Stimulated activated CD4-positive, alpha-beta T cell treated with anti-CD3 and anti-CD28 coated beads, Interleukin-4, amount 100 ng/mL, for 48 hours (primary cell): ENCODE results near the gene MAP2K2.

Source experiments
- DNase-seq, 2 donors: peaks; one replicate each; pipeline ENCODE4 v3.0.0-alpha.2; 2020; ENCODE audit warnings: low read depth in 2 of 2

The MAP2K2 gene

DNA sequence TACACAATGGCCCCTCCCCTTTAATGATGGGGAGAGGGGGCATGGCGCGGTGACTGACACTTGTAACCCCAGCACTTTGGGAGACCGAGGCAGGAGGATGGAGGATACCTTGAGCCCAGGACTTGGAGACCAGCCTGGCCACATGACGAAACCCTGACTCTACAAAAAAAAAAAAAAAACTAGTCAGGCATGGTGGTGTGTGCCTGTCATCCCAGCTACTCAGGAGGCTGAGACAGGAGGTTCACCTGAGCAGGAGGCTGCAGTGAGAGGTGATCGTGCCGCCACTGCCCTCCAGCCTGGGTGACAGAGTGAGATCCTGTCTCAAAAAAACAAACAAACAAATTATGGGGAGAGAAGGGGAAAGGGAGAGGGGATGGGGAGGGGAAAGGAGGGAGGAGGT lies 43.4 kb downstream of the MAP2K2 start:
- DNase-seq: no peak

DNA sequence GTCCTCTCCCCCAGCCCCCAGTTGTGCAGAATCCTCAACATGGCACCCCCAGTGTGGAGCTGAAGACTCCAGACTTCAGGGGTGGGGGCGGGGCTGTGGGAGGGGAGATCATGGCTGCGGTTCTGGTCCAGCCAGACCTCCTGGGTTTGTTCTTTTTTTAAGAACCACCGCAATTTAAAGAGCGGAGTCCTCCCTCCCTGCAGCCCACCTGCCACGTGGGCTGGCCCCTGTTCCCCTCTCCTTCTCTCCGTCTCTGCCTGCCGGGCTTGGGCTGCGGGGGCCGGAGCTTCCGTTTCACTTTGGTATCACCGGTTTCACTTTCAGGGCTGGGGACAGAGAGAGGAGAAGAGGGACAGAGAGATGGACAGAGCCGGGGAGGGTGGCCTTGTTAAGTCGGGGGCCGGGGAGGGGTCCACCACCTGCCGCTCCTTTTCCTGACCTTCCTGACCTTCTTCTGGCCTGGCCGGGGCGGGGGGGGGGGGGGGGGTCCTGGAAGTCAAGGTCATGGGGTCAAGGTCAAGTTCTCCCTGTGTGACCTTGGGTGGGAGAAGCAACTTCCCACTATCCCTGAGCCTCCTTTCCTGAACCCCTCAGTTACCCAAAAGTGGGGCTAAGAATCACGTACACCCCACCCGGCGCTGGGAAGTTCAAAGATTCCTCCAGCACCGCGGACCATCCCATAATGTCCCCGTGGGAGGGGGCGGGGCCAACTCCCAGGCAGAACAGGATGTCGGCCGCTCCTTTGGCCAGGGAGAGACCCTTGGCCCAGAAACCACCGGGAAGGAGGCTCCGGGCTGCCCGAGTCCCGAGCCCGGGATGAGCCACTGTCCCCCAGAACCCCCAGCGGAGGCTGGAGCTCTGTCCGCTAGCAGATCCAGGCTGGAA lies 45.9 kb downstream of the MAP2K2 start:
- no peak for DNase-seq

DNA sequence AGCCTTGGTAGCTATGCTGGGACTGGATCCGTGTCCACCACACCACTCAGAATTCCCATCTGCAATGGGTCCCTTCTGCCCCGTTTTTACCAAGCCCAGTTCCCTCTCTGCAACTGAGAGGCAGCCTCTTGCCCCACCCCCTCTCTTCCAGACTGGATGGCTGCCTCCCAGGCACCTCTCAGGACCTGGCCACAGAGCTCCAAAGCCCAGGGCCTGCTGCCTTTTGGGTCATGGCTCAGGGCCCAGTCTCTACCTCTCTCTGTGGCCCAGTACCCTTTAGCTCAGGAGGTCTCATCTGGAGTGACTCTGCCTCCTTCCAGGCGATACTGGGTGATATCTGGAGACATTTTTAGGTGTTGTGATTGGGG lies 46.9 kb downstream of the MAP2K2 start:
- DNase-seq: no peak

DNA sequence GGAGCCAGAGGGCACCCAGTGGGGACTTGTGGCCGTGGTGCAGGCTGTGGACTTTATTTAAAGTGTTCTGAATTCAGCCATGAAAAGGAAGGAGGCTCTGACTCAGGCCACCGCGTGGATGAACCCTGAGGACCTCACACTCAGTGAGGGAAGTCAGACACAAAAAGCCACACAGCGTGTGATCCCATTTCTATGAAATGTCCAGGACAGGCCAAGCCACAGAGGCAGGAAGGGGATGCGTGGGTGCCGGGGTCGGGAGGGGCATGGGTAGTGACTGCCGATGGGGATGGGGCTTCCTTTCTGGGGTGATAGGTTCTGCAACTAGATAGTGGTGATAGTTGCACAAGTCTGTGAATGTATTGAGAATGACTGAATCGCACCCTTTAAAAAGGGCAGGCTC lies 48.5 kb downstream of the MAP2K2 start:
- no peak for DNase-seq

DNA sequence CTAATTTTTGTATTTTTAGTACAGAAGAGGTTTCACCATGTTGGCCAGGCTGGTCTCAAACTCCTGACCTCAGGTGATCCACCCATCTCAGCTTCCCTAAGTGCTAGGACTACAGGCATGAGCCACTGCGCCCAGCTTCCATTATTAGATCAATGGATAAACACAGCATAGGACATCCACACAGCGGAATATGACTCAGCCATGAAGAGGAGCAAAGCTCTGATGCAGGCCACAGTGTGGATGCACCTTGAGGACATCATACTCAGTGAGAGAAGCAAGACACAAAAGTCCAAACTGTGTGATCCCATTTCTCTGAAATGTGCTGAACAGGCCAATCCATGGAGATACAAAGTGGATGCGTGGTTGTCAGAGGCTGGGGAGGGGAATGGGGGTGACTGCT lies 52.3 kb downstream of the MAP2K2 start:
- DNase-seq: no peak

DNA sequence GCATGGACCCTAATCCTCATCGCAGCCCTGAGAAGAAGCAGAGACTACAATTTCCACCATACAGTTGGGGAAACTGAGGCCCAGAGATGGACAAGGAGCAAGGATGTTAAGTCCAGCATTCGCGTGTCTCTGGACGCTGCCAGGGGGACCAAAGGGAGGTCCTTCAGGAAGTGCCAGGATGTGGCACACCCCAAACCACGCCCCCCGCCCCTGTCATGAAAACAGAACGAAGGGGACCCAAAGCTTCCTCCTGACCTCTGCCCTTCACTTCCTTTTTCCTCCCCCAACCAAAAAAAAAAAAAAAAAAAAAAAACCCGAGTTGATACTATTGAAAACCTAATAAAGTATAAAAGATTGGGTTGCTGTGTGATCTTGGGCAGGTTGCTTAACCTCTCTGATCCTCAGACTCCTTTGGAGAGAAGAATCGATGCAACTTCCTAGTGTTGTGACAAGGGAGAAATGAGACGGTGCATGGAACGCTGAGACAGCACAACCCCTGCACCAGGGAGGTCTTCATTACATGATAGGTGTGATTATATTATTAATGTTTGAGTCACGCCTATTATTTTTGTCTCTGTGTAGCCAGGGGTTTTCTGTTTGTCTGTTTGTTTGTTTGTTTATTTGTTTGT lies 54.5 kb downstream of the MAP2K2 start:
- DNase-seq: no peak

DNA sequence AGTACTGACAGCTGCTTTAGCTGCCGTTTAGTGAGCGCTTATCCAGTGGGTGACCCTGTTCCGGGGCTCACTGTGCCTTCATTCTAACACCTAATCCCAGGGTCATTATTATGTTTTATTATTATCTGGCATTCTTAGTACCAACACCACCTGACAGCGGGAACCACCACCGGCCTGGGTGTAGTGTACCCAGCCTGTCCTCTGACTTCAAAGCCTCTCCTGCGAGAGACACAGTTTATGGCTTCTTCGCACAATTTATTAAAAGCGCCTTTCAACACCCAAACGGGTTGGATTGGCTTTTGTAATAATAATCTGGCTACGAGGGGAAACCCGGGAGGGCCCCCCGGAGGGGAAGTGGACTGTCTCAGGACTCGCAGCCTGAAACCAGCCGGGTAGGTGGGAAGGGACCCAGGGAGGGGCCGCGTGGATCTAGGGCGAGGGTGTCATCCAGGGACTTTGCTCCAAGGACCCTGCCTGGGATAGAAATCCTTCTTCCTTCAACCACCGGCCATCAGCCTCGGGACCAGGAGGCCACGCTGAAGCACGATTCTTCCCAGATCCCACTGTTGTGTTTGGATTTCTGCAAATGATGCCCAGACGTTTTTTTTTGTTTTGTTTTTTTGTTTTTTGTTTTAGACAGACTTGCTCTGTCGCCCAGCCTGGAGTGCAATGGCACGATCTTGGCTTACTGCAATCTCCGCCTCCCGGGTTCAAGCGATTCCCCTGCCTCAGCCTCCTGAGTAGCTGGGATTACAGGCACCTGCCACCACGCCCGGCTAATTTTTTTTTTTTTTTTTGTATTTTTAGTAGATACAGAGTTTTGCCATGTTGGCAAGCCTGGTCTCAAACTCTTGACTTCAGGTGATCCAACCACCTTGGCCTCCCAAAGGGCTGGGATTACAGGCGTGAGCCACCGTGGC lies 55.6 kb downstream of the MAP2K2 start:
- no peak for DNase-seq

DNA sequence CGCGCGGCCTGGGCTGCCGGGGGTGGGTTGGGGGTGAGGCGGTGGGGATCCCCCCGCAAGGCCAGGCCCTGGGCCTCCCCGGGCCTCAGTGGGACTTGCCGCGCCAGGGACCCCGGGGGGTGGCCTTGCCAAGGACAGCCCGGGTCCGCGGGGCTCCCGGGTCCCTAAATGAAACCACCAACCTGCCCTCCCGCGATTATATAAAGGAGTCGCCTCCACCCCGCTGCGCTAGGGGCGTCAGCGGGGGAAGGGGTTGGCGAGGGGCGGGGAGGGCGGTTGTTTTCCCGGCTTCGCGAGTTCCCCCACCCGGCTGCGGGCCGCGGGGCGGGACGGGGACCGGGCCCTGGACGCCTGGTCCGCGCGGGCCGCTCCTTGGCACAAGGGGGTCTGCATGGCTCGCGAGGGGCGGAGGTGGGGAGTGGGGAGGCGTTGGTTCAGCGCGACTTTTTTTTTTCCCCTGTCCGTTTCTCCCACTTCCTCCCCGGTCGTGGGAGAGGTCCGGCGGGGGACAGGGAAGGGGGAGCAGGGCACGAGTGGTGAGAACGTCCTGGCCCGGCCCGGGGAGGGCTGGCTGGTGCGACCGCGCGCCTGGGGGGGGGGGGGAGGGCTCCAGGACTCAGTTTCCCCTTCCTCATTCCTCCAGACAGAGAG lies 56.4 kb downstream of the MAP2K2 start:
- no peak for DNase-seq

DNA sequence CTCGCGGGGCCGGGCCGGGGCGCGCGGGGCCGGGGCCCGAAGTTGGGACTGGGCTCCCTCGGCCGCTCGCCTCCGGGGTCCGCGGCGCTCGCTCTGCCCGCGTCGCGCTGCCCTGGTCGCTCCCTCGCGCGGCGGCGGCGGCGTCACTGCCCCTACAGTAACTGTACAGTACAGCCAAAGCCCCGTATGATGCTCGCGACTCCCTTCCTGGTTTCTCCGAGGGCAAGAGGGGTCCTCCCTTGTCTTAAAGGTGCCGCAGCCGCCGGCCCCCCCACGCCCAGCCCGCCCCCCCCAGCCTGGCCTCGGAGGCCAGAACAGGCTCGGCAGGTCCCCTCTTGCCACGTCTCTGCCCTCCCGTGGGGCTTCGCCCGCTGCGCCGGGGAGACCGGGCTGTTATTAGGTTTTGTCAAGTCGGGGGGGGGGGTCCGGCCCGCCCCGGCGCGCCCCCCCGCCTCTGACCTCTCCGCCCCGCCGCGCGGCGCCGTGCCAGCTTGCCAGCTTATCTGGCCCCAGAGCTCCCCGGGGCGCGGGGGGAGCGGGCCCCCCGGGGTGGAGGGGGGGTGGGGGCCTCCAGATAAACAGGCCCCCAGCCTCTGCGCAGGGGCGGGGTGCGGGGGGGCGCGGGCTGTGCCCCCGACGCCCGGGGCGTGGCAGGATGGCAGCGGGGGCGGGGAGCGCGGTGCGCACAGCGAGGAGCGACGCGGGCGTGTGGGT lies 57.1 kb downstream of the MAP2K2 start, which contains the start of gene ZBTB7A:
ZBTB7A (minus strand) TSS at position 218 of the 714 bp plus-strand sequence. CDS start 11,667 bp downstream, outside the sequence.
- peak; percentile 61 to 65 for DNase-seq

DNA sequence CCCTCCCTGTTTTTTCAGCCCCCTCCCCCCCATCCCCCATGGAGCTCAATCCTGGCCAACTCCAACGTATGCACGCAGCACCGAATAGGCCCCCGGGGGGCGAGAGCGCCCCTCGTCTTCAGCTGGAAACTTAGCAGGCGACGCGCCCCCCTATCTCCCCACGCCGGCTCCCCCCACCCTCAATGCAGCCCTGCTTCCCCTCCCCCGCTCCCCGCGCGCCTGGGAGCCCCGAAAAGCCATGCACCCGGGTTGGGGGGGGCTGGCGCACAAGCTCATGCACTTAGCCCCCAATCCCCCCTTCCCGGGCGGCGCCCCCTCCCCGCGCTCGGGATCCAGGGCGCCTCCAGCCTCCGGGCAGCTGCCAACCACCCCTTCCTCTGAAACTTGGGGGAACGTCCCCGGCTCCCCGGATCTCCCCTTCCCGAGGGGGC lies 57.7 kb downstream of the MAP2K2 start:
- DNase-seq: no peak

DNA sequence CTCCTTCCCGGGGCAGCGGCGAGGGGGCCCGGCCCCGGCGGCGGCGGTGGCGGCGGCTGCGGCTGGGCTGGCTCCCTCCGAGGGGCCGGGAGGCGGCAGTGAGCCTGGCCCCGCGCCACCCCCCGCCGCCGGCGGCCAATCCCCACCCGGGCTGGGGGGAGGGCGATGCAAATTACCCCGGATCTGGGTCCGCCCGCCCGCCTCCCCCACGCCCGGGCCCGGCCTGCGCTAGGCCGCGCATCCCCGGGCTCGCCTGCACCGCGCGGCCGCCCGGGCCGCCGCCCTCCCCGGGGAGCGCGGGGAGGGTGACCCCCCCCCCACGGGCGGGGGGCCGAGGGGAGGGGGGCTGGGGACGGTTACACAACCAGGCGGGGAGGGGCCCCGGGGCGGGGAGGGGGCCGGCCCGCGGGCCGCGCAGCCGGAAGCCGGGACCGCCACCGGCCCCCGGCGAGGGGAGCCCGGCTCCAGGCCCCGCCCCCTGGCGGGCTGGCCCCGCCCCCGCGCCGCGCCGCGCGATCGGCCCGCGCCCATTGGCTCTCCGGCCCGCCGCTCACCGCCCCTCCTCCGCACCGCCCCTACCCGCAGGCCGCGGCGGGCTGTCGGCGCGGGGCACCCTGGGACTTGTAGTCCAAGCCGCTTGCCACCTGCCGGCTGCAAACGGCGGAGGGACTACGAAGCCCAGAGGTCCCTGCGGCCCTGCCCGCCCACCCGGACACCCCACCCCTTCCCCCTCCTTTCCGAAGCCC lies 58.3 kb downstream of the MAP2K2 start:
- DNase-seq: peak; percentile 94 to 95

DNA sequence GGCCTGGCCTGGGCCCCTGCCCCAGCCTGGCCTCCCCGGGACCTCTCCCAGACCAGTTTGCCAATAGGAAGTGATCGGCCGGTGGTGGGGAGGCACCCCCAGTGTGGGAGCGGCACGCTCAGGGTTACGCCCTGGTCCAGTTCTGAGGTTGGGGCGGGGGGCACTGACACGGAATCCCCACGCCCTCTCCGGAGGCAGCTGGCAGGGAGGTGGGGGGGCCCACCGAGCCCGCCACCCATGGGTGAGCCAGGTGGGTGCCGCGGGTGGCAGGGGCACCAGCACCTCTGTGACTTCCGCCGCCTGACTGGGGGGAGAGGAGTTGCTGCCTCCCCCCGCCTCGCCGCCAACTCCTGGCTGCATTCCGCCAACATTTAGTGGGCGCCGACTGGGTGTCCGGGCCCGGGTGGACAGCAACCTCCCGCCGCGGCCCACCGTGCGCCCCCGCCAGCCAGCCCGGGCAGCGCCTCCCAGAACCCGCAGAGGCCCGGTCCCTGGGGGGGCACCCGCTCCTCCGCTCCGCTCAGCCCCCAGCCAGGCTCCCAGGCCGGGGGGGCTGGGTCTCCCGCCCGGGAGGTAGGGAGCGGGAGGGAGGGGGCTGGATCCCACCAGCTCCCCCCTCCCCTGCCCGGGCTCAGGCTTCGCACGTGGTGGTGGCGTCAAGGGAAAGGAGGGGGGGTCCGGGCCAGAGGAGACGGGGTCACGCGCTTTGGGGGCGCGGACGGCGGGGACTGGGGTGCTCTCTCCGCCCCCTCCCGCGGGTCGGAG lies 59.2 kb downstream of the MAP2K2 start:
- no peak for DNase-seq

DNA sequence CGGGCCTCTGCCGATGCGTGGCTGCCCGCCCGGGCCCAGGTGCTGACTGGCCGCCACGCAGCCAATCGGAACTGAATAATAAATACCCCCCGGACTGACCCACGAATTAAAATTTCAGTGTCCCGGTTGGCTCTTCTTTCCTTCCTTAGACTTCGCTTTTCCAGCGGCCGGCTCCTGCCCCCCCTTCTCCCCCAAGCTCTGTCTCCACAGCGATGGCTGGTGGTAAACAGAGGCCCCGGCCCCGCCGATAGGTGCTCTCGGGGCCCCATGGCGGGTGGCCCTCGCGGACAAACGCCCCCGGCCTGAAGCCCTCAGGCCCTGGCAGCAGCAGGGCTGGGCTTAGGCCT lies 59.8 kb downstream of the MAP2K2 start:
- DNase-seq: no peak

DNA sequence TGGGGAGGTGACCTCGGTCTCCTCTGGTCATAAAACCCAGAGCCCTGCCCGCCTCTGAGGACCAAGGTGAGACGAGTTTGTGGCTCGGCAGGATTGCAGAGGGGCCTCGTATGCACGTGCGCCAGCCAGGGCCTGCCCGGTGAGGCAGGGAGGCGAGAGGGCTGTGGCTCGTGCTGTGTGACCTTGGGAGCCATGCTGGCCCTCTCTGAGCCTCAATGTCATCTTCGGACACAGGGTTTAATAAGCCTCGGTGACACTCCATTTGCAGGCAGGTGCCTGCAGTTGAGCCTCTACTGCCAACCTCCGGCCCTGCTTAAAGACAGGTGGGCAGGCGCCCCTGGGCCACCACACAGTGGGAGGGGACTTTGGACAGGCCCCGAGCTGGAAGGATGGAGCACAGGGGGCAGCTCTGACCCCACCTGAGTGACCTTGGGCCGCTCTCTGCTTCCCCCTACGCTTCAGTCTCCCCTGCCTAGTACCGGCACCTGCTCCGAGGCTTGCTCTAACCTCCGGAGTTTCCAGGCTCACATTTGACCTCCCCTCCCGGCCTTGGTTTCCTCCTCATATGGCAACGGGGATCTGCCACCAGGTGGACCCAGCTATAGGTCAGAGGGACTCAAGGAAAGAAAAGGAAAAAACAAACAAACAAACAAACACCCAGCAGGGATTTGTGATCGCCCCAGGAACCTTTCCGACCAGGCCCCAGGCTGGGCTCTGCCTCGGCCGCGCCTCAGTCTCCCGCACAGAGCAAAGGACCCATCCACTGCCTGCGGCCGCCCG lies 60.4 kb downstream of the MAP2K2 start:
- no peak for DNase-seq

DNA sequence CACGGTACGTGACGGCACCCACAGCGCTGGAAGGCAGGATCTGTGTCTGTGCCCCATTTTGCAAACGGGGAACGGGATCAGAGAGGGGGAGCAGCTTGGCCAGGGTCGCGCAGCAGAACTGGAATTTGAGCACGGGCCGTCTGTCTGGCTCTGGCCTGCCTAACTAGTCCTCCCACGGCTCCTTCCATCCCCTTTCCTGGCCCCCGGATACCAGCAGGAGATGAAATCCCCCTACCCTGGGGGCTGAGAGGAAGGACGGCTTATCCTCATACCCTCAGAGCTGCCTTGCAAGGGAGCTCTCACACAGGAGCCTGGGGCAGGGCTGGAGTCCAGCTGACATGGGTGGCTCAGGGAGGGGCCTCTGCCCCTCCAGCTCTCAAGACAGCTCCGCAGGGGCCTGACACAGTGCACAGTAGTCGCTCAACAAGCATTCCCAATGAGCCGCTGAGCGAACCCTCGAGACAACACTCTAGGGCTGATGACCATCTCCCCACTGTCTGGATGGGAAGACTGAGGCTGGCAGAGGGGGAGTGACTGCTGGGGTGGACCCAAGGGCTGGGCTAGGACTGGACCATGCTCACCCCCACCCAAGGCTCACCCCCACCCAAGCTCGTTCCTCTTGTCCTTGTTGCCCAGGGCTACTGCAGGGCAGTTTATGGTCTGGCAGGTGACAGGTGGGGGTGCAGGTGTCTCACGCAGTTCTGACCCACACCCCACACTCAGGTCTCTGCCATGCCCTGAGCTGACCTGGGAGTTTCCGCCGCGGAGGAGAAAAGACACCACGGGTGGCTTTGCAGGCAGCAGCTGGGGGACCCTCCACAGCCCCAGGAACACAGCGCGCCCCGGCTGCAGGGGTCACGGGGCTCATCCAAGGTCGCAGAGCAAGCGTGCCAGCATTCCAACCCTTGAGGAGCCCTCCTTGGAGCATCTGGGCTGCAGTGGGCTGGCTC lies 61.2 kb downstream of the MAP2K2 start:
- no peak for DNase-seq

DNA sequence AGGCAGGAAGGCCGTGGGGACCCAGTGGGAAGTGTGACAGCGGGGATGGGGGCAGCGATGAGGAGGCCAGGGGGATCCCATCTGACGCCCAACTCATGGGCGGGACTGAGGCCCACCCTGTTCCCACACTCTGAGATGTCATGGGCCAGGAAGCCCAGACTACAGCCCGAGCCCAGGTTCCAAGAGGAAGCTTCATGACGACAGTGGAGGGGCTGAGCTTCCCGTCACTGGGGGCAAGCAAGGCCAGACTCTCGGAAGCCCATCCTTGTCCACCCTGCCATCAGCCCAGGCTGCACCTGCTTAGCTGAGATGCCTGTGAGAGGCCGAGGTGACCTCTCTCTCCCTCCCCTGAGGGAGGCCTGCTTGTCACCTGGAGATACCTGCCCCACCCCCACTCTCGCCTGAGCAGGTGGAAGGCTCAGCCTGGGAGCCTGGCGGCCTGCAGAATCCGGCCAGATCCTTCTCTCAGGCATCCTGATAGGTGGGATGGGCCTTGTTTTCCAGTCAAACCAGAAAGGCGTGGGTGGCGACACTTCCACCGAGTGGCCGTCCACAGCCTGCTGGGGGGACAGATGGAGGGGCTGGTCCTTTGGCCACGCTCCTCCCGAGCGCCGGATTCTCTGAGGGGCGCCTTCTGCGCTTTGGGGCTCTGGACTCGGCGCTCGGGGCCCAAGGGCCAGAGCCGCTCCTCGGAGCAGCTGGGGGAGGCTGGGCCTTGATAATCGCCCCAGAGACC lies 62.1 kb downstream of the MAP2K2 start:
- no peak for DNase-seq

DNA sequence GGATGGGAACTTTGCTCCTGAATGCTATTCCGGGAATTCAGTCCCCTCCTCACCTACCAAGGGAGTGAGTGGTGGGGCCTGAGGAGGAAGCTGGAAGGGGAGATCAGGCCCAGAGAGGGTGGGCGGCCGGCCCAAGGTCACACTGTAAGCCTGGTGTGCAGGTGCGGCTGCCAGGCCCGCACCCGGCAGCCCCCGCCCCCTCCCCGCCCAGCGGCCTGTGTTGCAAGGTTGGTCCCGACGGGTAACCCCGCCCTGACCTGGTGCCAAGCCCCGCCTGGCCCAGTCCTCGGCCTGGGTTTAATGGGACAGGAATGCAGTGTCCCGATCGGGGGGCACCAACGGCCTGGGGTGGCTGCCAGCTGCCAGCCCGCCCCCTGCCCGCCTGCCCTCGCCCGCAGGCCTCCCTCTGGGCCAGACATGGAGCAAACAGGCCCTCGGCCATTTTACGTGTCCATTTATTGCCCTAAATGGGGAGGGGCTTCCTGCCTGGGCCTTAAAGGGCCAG lies 62.7 kb downstream of the MAP2K2 start:
- no peak for DNase-seq
